SK-N-MC (cell line): ENCODE results near the gene ATE1.

Experiments used
- EZH2 ChIP-seq: fragments of 200-600 bp; sonication (generic); IDR thresholded peaks from one replicate; pipeline ENCODE4 v1.6.1; 2017; ENCODE audit warnings: antibody characterized with exemption
- FOXP2 ChIP-seq: optimal IDR thresholded peaks from 2 replicates; pipeline ENCODE3; 2011; ENCODE audit warnings: mild to moderate bottlenecking, moderate library complexity; ENCODE audit not compliant: insufficient read depth; ENCODE audit errors: extremely low read length, control extremely low read depth
- POLR2AphosphoS5 ChIP-seq: IDR thresholded peaks from 2 replicates; pipeline ENCODE4 v1.6.1; 2012; ENCODE audit warnings: mild to moderate bottlenecking, low read depth, low read length, borderline replicate concordance

DNA sequence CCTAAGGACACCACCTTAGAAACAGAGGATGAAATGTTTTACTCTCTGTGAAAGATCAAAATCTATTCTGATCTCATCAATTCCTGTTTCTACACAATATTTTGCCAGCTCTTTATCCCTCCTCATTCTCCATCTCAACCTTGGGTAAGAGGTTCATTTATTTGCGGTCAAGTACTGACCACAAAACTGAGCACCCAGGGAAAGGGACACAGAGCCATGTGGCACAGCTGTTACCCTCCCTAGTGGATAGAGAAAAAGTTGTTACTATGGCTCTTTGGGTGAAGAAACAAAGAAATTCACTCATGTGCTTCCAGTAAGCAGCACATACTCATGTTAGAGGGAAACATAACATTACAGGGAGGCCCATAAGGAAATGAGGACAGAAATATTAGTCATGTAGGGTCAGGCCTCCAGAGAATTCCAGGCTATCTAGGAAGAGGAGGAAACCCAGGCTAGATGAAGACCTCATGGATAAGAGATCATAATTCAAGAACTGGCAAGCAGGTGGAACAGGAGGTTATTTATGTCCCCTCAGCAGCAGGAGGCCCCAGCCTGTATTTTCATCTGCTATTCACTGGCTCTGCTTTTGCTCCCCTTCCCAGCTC is 114.5 kb downstream of the ATE1 start:
- no peak for TF ChIP-seq POLR2AphosphoS5
- TF ChIP-seq EZH2 = no peak
- no peak for TF ChIP-seq FOXP2
